Cortex of kidney (tissue), 1 donor: ENCODE data around the gene PDP2.
"Not testable (repeated sequence)": the region's sequence is repeated elsewhere in the genome, so short reads cannot be mapped to it uniquely, and the experiment has no call there.

Experiments used
- DNase-seq: peaks from one replicate; lab custom pipeline; 2025; lab: John Stamatoyannopoulos, UW

Gene PDP2

GRCh38 chr16:66886321-66886720 lies 6.0 kb downstream of the PDP2 start:
- DNase-seq: no peak

GRCh38 chr16:66886914-66887313 lies 6.6 kb downstream of the PDP2 start:
- no peak for DNase-seq

- no peak for DNase-seq
These were observed 8.6 kb downstream of the PDP2 start for GRCh38 chr16:66888647-66889615.

GRCh38 chr16:66889622-66890021 lies 9.3 kb downstream of the PDP2 start:
- DNase-seq: no peak

GRCh38 chr16:66890799-66891198 lies 10.5 kb downstream of the PDP2 start:
- DNase-seq: no peak

- DNase-seq: no peak
These were observed 11.0 kb downstream of the PDP2 start for GRCh38 chr16:66891360-66891759.

- no peak for DNase-seq
These were observed 11.5 kb downstream of the PDP2 start for GRCh38 chr16:66891797-66892196.

- DNase-seq: no peak
These were observed 13.7 kb downstream of the PDP2 start for GRCh38 chr16:66894055-66894454.

- DNase-seq: no peak
These were observed 14.8 kb downstream of the PDP2 start for GRCh38 chr16:66894948-66895688.

GRCh38 chr16:66895689-66895979 lies 15.3 kb downstream of the PDP2 start:
- DNase-seq: no peak

GRCh38 chr16:66895999-66896398 lies 15.7 kb downstream of the PDP2 start:
- no peak for DNase-seq

- not testable (repeated sequence) for DNase-seq
These were observed 16.4 kb downstream of the PDP2 start for GRCh38 chr16:66896682-66897081.

GRCh38 chr16:66898207-66898606 lies 17.9 kb downstream of the PDP2 start:
- DNase-seq: no peak

- no peak for DNase-seq
These were observed 18.6 kb downstream of the PDP2 start for GRCh38 chr16:66898933-66899309.

GRCh38 chr16:66899310-66899944 lies 19.1 kb downstream of the PDP2 start:
- DNase-seq: no peak

GRCh38 chr16:66899945-66900710 lies 19.8 kb downstream of the PDP2 start:
- DNase-seq: no peak

- no peak for DNase-seq
These were observed 20.6 kb downstream of the PDP2 start for GRCh38 chr16:66900721-66901441.

GRCh38 chr16:66901626-66902025 lies 21.3 kb downstream of the PDP2 start:
- no peak for DNase-seq

GRCh38 chr16:66902648-66903543 lies 22.6 kb downstream of the PDP2 start:
- DNase-seq: no peak
